Measurements from ENCODE around the gene RNF157. TPM values are rescaled to one million over a fixed set of nuclear protein-coding genes. Genes with fewer than 3 reads are reported as not detected.
"Not testable (repeated sequence)": the region's sequence is repeated elsewhere in the genome, so short reads cannot be mapped to it uniquely, and the experiment has no call there.

The RNF157 gene
- total RNA-seq, 1 experiment from 2014 or later: 3.0 TPM

DNA sequence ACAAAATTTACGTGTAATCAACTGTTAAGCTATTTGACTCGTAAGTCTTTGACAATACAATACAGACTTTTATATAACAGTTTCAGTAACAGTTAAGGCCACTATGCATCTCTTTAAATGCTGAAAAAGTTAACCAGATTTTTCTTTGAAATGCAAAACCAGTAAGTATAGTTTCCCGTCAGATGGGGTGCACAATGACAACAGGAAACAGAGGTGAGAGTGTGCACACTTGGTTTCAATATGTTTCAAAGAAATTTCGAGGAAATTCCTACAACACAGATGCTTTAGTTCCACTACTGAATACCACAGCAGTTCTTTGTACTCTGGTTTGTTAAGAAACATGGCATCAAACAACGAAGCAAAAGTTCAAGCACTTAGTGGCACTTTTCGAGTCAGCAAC is 48.4 kb downstream of the RNF157 start:
- no peak for DNase-seq (ENCODE audit: low read depth)

DNA sequence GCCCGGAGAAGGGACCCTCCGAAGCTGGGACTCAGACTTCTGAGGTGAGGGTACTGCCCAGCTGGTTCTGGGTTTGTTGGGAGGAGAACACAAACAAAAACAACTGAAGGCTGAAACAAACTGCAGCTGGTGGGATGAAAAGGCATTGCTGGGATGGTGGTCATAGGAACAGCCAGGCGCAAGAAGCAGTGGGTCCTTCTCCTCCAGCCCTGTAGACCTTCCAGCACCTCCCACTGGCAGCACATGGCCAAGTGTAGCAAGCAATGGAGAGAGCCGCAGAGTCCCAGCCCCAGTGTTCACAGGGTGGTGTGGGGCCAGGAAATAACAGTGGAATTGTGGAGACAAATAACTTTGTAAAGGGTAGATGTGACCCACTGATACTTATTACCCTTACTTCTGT is 50.6 kb downstream of the RNF157 start:
- no peak for DNase-seq (ENCODE audit: low read depth)

DNA sequence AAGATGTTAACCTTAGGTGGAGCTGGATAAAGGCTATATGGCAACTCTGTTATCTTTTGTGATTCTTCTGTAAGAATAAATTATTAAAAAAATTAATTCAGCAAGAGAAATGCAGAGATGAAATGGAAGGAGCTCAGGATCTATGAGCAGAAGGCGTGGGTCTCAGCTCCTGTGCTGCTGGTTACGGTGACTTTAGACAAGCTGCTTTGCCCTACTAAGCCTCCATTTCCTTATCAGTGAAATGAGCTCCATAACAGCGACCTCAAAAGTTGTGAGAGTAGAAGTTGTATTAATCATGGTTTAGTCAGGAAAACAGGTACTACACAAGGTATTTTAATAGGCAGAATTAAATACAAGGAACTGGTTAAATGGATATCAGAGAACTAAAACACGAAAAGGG is 51.0 kb downstream of the RNF157 start:
- DNase-seq (ENCODE audit: low read depth): no peak

DNA sequence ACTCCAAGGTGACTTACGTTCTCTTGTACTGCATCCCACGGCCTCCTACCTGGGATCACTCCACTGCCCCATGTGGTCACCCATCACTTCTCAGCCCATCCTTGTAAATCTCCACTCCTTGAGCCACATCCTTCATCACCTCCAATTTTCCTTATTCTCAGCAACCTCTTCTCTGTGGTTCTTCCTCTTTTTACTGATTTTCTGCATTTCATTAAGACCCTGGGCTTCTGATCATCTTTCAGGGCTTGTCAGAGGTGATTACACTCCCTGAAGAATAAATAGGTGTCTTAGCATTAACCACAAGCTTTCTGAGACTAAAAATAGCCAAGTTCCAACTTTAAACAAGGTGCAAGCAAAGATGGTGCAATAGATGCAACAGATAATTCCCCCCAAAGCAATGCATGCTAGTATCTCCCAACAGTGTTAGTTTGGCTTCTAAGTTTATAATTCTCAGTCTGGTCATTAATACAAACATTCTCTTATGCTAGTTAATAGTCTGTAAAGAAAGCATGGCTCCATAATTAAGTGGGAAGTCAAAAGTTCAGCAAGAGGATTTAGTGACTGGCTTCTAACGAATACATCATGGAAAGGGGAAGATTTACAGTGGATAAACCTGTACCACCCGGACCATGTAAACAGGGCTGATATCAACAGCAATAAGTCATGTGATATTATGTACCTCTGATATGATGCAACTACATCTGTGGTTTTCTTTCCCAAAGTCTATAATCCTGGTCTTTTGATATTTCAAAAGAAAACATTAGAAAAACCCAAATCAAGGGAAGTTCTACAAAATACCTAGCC is 51.9 kb downstream of the RNF157 start:
- DNase-seq (ENCODE audit: low read depth): no peak

DNA sequence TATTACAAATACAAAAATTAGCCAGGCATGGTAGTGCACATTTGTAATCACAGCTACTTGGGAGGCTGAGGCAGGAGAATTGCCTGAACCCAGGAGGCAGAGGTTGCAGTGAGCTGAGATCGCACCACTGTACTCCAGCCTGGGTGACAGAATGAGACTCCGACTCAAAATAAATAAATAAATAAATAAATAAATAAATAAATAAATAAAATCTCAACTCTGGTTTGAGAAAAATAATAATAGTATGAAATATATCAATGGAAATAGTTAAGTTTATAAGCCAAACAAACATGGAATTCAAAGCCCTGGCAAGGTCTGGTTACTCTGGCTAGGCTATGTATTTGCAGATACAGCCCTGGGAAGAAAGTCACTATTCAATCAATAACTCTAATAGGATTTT is 53.5 kb downstream of the RNF157 start:
- DNase-seq (ENCODE audit: low read depth): not testable (repeated sequence)

DNA sequence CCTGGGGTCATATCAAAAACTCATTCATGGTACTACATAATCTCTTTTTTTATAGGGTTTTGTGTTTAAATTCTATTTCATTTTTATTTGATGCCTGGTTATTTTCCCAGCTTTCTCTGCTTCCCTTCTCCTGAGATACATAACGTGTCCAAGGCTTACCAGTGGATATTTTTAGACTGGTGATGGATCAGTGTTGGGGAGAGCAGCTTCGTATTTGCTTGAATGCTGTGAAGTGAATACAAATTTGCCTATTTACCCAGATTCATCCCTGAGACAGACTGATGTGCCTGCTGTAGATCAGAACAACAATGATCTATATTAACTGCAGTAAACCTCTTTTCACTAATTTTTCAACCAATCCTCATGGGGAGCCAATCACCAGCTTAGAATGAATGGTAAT is 56.0 kb downstream of the RNF157 start:
- DNase-seq (ENCODE audit: low read depth): no peak

DNA sequence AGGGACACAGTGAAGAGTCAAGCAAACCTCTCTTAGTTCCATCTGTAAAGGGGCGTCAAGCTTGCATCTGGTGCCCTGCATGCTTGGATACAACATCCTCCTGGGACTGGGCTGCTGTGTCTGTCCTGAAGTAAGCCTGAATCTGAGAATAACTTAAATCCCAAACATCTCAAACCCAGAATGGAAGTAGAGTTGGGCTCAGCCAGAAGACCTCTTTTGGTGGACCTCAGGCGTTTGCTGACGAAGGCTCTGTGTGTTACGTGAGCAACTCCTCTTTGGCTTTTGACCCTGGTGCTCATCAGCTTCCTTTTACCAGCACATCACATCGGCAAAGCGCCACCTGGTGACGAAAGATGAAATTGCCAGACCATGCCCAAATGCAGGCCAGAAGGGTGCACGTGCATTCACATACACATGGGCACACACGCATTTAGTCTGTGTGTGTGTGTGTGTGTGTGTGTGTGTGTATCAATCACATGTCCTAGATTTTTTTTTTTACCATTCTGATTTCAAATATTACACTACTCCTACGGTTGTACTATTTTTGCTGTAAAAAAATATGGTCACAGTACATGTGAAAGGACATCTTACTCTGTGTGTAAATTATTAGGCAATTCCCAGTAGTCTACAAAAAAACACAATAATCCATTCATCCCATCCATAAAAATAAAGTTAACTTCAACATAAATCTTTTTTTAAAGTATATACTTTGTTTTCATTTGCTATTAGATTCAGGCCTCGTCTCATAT is 58.1 kb downstream of the RNF157 start:
- DNase-seq (ENCODE audit: low read depth): peak; percentile 91

DNA sequence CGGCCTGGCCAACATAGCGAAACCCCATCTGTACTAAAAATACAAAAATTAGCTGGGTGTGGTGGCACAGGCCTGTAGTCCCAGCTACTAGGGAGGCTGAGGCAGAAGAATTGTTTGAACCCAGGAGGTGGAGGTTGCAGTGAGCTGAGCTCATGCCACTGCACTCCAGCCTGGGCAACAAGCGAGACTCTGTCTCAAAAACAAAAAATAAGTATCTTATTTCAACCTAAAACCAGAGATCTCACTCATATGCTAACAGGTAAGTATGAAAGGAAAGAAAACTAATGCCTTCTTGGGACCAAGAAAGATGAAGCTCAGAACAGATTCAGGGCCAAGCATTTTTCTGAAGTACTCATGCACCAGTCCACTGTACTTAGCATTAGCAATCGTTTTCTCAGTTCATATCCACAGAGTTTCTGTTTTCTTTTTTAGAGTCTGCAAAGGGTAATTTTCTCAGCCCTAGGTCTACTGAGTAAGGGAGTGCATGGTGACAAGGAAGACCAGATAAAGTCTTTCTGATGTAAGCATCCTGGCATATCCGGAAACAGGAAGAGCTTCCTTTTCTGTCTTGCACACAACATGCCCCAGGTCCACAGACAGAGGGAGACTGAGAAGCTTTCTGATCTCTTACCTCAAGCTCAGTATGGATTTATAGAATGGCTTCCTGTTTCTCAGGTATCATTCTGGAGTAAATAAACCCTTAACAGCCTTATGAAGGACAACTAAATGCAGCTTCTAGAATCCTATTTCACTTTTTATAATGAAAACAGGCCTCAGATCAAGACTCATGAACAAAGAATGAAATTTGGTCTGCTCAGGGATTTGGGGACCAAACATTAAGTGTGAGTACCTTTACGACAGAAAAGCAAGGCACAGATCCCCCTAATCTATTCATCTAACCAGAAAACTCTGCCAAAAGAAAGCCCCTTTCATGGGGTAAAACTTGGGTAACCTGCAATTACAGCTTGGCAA is 60.5 kb downstream of the RNF157 start:
- DNase-seq (ENCODE audit: low read depth): no peak

DNA sequence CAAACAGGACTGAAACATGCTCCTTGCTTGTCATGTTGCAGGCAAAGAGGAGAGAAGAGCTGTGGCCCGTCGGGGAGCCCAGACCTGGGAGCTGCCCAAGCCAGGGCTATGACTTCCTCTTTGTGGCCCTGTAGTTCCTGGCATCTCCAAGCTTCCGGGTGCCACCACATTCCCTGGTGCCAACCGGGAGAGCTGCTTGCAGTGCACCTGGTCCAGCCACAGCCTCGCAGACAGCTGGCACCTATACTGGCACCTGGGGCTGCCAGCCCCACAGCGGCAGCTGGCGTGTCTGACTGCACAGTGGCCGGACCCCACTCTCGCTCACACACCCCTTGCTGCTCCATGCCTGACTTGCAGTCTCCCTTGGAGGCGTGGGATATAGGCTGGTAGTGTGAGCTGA is 62.2 kb downstream of the RNF157 start:
- no peak for DNase-seq (ENCODE audit: low read depth)

DNA sequence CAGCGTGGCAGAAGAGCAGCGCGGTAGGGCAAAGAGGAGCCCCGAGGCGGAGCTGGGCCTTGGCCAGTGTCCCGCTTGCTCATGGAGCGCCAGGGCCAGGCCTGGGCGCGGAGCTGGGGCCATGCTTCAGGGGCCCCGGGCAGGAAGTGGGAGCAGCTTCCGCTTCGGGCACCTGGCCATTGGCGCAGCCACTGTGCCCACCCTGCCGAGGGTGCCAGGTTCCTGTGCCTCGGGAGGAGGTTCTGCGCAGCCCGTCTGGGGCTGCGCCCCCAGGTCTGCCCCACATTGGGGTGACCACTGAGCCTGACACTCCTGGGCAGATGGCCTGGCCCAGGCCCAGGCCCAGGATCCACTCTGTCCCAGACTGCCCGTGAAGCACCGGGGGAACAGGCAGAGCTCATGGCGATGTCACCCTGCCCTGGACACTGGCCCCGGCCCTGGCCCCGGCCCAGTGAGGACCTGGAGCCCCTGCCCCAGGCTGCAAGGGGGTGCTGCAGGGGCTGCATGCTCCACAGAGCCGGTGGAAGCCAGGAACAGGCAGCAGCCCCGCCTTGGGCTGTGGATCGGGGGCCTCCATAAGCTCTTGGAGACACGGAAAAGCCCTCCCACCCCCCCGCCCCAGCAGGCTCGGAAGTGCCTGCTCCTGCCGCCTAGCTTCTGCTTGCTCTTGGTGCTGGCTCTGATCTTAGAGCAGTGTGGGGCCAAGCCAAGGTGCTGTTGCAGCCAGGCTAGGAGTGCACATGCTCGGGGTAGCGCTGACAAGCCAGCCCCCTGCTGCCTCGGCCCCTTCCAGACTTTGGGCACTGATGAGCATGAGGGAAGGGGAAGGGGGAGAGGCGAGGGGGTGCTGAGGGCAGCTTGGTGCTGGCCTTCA is 63.4 kb downstream of the RNF157 start:
- DNase-seq (ENCODE audit: low read depth): no peak

DNA sequence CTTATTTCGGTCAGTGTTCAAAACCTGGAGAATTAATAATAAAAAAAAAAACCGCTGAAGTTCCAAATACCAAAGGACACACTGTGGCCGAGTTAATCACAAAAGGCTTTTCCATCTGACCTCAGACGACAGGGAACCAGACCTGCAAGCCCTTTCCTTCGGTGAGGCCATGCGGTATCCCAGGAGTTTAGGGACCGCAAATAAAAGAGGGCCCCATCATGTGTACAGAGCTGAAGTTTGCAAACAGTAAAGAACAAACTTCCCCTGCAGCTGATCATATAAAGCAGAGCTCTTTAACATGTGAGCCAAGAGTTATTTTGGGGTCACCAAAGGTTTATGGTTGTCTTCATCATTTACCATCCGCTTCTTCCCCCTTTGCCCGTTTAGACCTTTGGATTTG is 66.3 kb downstream of the RNF157 start:
- no peak for DNase-seq (ENCODE audit: low read depth)

DNA sequence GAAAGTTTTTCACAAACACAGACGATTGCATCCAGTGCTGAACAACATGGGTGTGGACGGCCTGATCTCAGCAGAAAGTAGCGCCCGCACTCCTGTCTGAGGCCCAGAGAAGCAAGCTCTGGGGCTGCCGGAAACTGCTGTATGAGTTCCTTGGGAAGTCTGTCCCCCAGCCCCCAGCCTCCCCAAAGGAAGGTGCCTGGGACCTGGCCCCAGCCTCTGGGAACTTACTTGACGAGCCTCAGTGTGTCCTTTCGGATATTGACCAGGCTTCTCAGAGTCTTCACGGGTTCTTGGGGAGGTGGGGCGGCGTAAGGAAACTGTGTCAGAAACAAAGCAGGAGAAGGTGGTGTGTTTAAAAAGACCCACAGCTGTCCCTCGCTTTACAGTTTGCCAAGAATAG is 66.8 kb downstream of the RNF157 start:
- DNase-seq (ENCODE audit: low read depth): no peak

DNA sequence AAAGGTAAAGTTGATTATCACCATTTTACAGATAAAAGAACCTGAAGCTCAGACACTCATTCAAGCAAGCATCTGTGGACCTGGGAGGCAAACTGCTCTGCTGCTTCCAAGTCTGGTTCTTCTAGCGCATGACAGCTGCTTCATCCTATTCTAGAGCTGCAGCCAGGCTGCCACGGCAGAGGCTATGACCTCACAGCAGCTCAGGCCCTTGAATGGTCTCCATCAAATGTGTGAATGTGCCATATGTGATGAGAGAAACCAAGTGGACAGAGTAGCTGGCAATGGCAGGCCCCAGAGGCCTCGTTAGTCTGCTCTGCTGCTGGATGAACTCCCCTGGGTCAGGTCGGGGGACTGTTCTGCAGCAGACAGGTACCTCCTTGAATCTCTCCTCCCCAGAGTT is 68.6 kb downstream of the RNF157 start:
- peak; percentile 13 for DNase-seq (ENCODE audit: low read depth)

DNA sequence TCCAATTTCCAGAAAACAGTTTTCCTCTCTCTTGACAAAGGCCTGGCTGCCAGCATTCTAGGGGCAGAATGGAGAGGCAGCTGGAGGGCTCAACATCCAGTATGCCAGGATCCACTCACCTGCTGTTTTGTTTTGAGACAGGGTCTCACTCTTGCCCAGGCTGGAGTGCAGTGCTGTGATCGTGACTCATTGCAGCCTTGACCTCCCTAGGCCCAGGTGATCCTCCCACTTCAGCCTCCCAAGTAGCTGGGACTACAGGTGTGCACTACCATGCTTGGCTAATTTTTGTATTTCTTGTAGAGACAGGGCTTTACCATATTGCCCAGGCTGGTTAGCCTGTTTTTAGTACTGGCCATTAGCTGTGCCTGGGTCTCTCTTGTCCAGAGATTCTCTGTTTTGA is 70.2 kb downstream of the RNF157 start:
- DNase-seq (ENCODE audit: low read depth): no peak

DNA sequence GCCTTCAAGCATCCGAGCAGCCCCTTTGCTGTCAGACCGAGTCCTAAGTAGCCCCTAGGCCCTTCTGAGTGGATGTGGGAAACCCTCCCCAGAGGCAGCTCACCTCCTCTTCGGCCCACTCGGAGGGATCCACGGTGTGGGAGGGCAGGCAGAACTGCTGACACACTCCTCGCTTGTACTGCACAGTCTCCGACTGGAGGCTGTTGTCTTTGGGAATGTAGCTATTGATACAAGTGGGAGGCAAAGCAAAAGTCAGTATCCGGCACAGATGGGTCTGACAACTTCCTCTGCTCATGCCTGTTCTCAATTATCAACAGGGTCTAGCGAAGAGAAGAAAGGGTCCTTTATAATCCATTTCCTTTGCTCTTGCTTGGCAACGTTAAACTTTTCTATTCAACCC is 73.4 kb downstream of the RNF157 start:
- DNase-seq (ENCODE audit: low read depth): no peak

DNA sequence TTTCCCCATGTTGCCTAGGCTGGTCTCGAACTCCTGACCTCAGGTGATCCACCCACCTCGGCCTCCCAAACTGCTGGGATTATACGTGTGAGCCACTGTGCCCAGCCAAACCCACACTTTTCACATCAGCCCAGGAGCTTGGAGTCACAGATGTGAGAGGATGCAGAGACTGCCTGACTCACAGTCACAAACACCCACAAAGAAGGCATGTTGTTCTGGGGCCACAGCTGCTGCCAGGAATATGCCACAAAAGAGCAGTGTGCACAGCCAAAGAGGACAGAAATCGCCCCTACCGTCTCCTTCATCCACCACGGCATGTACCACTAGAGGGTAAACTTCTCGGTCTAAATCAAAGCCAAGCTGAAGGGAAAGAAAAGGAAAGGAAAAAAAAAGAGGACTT is 74.1 kb downstream of the RNF157 start:
- DNase-seq (ENCODE audit: low read depth): peak; percentile 84

DNA sequence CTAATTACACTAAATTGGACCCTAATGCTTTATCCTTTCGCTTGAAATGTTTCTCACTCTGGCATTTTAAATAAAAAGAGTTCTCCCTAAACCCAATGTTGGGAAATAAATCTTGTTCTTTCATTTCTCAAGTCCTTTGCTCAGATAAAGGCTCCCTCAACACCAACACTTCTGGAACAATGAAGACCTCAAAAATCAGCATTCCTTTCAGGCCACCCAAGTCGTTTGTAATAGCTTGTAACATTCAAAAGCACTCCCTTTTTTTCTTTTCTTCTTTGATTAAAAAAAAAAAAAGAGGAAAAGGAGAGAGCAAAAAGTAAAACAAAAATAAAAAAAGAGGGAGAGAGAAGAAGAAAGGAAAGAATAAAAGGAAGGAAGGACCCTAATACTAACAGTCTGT is 76.0 kb downstream of the RNF157 start:
- no peak for DNase-seq (ENCODE audit: low read depth)

DNA sequence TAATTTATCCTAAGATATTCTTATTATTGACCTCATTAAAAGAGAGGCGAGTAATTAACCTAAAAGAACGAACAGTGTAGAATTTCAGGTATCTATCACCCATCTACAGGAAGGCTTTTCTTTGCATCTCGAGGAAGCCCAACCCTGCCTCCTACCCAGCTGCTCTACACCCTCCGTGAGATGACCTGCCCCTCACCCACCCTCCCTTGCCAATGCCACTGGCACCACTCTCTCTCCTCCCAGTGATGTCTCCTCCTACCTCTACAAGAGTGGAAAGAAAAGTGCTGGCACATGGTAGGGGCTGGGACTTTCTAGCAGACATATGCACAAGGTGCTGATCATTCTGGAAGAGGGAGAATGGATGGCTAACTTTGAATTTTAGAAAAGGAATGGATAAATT is 76.4 kb downstream of the RNF157 start:
- no peak for DNase-seq (ENCODE audit: low read depth)

DNA sequence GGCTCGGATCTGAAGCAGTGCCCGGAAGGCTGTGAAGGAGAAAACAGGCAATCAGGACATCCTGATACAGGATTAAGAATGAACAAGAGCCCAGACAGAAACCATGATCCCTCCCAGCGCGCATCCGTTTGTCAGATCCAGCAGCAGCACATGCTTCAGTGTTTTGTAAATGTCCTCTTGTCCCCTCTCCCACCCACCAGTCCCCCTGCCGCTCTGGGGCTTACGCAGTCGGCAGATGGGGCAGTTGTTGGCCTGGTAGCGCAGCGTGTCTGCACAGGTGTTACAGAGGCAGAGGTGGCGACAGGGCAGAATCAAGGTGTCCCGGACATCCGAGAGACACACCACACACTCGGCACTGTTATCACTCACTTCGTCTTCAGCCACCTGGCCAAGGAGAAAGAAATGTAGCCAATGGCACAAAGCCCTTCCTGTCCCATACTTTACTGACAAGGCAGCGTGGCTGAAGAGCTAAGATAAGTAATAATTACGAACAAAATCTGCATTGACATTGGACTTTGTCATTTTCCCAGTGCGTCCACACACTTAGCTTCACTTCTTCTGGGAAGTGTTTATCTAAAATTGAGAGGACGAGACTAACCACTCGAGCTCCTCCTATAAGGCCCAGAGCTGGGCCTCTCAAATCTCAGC is 78.5 kb downstream of the RNF157 start:
- no peak for DNase-seq (ENCODE audit: low read depth)

DNA sequence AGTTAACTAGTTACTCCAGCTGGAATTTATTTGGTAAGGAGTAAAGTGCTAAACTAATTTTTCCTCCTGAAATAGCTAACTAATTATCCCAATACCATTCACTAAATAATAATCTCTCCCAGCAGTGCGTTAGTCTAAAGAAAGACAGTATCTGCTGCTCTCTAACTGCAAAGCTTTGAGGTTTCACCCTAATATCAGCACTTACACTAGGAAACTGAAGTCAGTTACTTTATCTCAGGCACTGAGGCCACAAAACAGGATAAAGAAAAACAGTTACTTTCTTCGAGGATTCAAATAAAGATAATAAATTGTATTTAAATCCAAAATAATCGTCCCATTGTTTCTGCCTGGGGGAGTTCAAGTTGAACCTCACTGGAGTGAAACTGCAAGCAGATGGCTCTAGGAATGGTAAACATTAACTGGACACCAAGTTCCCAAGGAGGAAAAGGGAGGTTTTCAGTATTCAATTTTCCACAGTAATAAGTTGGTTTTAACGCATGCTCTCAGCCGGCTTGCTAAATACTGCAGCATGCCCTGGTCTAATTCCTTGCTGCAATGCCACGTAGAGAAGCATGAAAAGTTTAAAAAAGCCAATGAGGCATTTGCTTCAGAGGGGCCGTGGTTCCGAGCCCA is 79.3 kb downstream of the RNF157 start:
- DNase-seq (ENCODE audit: low read depth): no peak

All from LHCN-M2 (cell line).